HepG2 (cell line): ENCODE measurements around the gene C5AR2. TPM values are rescaled to one million over a fixed set of nuclear protein-coding genes. Genes with fewer than 3 reads are reported as not detected.
"Not testable (repeated sequence)": the region's sequence is repeated elsewhere in the genome, so short reads cannot be mapped to it uniquely, and the experiment has no call there.

ENCODE experiments used
- ATAC-seq: fragments of 200-7000 bp; cut with Tn5 transposase; 3 replicates; pipeline ENCODE4 v1.9.1; 2020; ENCODE audit warnings: mild to moderate bottlenecking, moderate library complexity
- BruUV-seq: library from RNA; stranded (reverse); fragments of 400-500 nt; replicated peaks from 2 replicates; lab custom pipeline; 2021; lab: Mats Ljungman, UMichigan
- CTCF ChIA-PET: fragments of 300-600 bp; formaldehyde crosslinking; extraction: SDS; loops from one replicate; lab custom pipeline; 2021; ENCODE audit warnings: low total read pairs, inconsistent platforms, low intra/inter-chr PET ratio; lab: Yijun Ruan, JAX
- POLR2A ChIA-PET: fragments of 350-600 bp; sonication (Branson Sonifier 250); formaldehyde crosslinking; loops from one replicate; lab custom pipeline; 2020; ENCODE audit warnings: antibody characterized with exemption, inconsistent platforms; lab: Yijun Ruan, JAX
- DNase-seq: peaks from one replicate; pipeline ENCODE4 v3.0.0-alpha.2; 2015; ENCODE audit warnings: low spot score
- FAIRE-seq: peaks from 3 replicates; lab custom pipeline; 2011; peaks lifted over from hg19 to GRCh38; lab: Jason Lieb, UNC
- H2AFZ ChIP-seq: one replicate; pipeline ENCODE4 v1.6.1; 2011; ENCODE audit warnings: low read length, inconsistent platforms
- H3K27ac ChIP-seq: fragments of 300-600 bp; 3 replicates; pipeline ENCODE4 v1.8.0; 2011; ENCODE audit warnings: mixed run types, mild to moderate bottlenecking, mixed read lengths, low read length, inconsistent platforms; ENCODE audit not compliant: insufficient read depth; ENCODE audit errors: extremely low read length
- H3K27me3 ChIP-seq, 2 experiments: fragments of 200-600 bp in 1 of 2; 2 replicates in 1 of 2; 3 replicates in 1 of 2; pipeline versions ENCODE4 v1.6.0 to v1.8.0; 2011; ENCODE audit warnings: low read length in 2 of 2, mild to moderate bottlenecking in 2 of 2, moderate library complexity in 2 of 2, inconsistent platforms in 1 of 2; ENCODE audit not compliant: insufficient read depth in 2 of 2, control insufficient read depth in 1 of 2
- H3K36me3 ChIP-seq, 2 experiments: fragments of 200-600 bp in 1 of 2; replicated peaks in 1 of 2; 2 replicates in 1 of 2; 3 replicates in 1 of 2; pipeline versions ENCODE4 v1.5.1 to v1.8.0; 2011; ENCODE audit warnings: low read length in 2 of 2, inconsistent platforms in 1 of 2; ENCODE audit not compliant: insufficient read depth in 2 of 2, control insufficient read depth in 1 of 2
- H3K4me1 ChIP-seq: 2 replicates; pipeline ENCODE4 v1.5.1; 2012; ENCODE audit warnings: low read length, inconsistent platforms; ENCODE audit not compliant: insufficient read depth
- H3K4me2 ChIP-seq: 2 replicates; pipeline ENCODE4 v1.6.0; 2011; ENCODE audit warnings: low read depth, low read length, inconsistent platforms
- H3K4me3 ChIP-seq, 3 experiments: fragments of 200-600 bp in 1 of 3; sonication (generic), shearing (Covaris generic) in 1 of 3; replicated peaks in 1 of 3; 2 replicates each; pipeline ENCODE4 v1.5.1; 2011 to 2016; ENCODE audit warnings: low read length in 3 of 3, inconsistent platforms in 2 of 3, low read depth in 2 of 3, mild to moderate bottlenecking in 2 of 3, control low read depth in 1 of 3, mixed read lengths in 1 of 3; ENCODE audit not compliant: insufficient read depth in 1 of 3
- H3K79me2 ChIP-seq: one replicate; pipeline ENCODE4 v1.6.1; 2011; ENCODE audit warnings: low read length, inconsistent platforms; ENCODE audit not compliant: insufficient read depth
- H3K9ac ChIP-seq: 2 replicates; pipeline ENCODE4 v1.6.0; 2011; ENCODE audit warnings: mild to moderate bottlenecking, low read depth, low read length, inconsistent platforms; ENCODE audit not compliant: insufficient read depth
- H3K9me3 ChIP-seq: 2 replicates; pipeline ENCODE4 v1.5.1; 2012; ENCODE audit warnings: mild to moderate bottlenecking, low read length
- H4K20me1 ChIP-seq: 2 replicates; pipeline ENCODE4 v1.6.0; 2011; ENCODE audit warnings: inconsistent platforms, mild to moderate bottlenecking, low read length, moderate library complexity; ENCODE audit not compliant: insufficient read depth
- ZNF121 ChIP-seq: sonication (generic); formaldehyde crosslinking; IDR thresholded peaks from 2 replicates; pipeline ENCODE4 v1.5.0; 2020; ENCODE audit warnings: mild to moderate bottlenecking, missing genetic modification reagents
- WGBS: methylation state at CpG from one replicate; pipeline ENCODE4 v1.1.6; 2017; ENCODE audit warnings: low lambda C conversion rate; 5-methylcytosine and 5-hydroxymethylcytosine counted together
- in situ Hi-C: cut with HindIII; loops from 2 replicates; pipeline ENCODE4 v1.10.0; 2017; ENCODE audit warnings: low pct_unique_long_range_greater_than_20kb; ENCODE audit not compliant: extremely low pct_ligation_motif_present
- intact Hi-C: fragments of 100-400 bp; cut with micrococcal nuclease; formaldehyde crosslinking; loops from one replicate; pipeline ENCODE4 v1.10.0; 2022; ENCODE audit not compliant: unreplicated experiment
- polyA plus RNA-seq, 8 experiments: library from polyadenylated mRNA; depleted of rRNA in 3 of 8; stranded (reverse) in 7 of 8; unstranded in 1 of 8; fragments of >200 nt; fragmentation: Illumina TruSeq in 4 of 8; extraction: Trizol in 4 of 8; gene quantifications; 2 replicates each; pipeline versions ENCODE4 v1.2.1 to v1.2.3, GENCODE V29; 2011 to 2016; ENCODE audit warnings: low read depth in 4 of 8, missing spikeins in 1 of 8, mixed read lengths in 1 of 8; ENCODE audit not compliant: insufficient read depth in 1 of 8
- total RNA-seq, 5 experiments: library from RNA; depleted of rRNA; stranded (reverse); fragments of >200 nt; fragmentation: Illumina TruSeq; extraction: Trizol; gene quantifications; 2 replicates each; pipeline ENCODE4 v1.2.3, GENCODE V29; 2016; ENCODE audit warnings: low read depth in 1 of 5

C5AR2 gene
- total and polyA plus RNA-seq, 2 of the 13 experiments (the other 11 are each of a cell fraction or from before 2014, with no cell fraction given) = 0.09 to 0.24 TPM

- POLR2A ChIA-PET = not testable (repeated sequence)
Observed at GRCh38 chr19:47387623-47388022, 55.6 kb downstream of the C5AR2 start.

GRCh38 chr19:47388721-47389120 is 56.7 kb downstream of the C5AR2 start:
- FAIRE-seq, BruUV-seq, H3K9ac ChIP-seq, H4K20me1 ChIP-seq, POLR2A ChIA-PET, H3K4me3 ChIP-seq, in situ Hi-C loops, intact Hi-C loops, ATAC-seq, H3K9me3 ChIP-seq, H3K36me3 ChIP-seq, H3K27me3 ChIP-seq, CTCF ChIA-PET, H3K4me2 ChIP-seq, H3K27ac ChIP-seq, DNase-seq, H3K79me2 ChIP-seq, H2AFZ ChIP-seq, H3K4me1 ChIP-seq: not testable (repeated sequence)
- peak; percentile 43; the same call in 1 of the 2 replicates for TF ChIP-seq ZNF121 (CRISPR knock-in tag)
- 18% methylated on average over 4 of the region's 5 CpGs for WGBS

More at GRCh38 chr19:47387623-47388022, 55.6 kb downstream of the C5AR2 start:
- H3K4me3 ChIP-seq, CTCF ChIA-PET, intact Hi-C loops, H3K4me1 ChIP-seq, BruUV-seq, H3K9me3 ChIP-seq, H3K79me2 ChIP-seq, DNase-seq, in situ Hi-C loops, H3K27me3 ChIP-seq, H3K9ac ChIP-seq, H3K27ac ChIP-seq, H3K36me3 ChIP-seq: not testable (repeated sequence)
- TF ChIP-seq ZNF121 (CRISPR knock-in tag) = 0 out of 2 replicates have a peak, but pooled peaks have one; percentile 26
- TF ChIP-seq, all 625 proteins: peak for 1; not testable (repeated sequence) for 624
- H4K20me1 ChIP-seq, FAIRE-seq, ATAC-seq, H2AFZ ChIP-seq, H3K4me2 ChIP-seq: not testable (repeated sequence)
- WGBS = 10% methylated on average over 3 of the region's 3 CpGs
